Mucosa of stomach (tissue), 1 donor: ENCODE results near the gene EXOC4.
"Not testable (repeated sequence)": the region's sequence is repeated elsewhere in the genome, so short reads cannot be mapped to it uniquely, and the experiment has no call there.

Experiments
- H3K27me3 ChIP-seq: one replicate; pipeline ENCODE4 v1.7.0; 2013; ENCODE audit warnings: mild to moderate bottlenecking, low read length; ENCODE audit not compliant: control insufficient read depth, insufficient read depth
- H3K36me3 ChIP-seq: one replicate; pipeline ENCODE4 v1.7.0; 2013; ENCODE audit warnings: low read length; ENCODE audit not compliant: control insufficient read depth, insufficient read depth
- H3K4me1 ChIP-seq: one replicate; pipeline ENCODE4 v1.7.0; 2013; ENCODE audit warnings: mild to moderate bottlenecking, low read length; ENCODE audit not compliant: control insufficient read depth, insufficient read depth
- H3K4me3 ChIP-seq: one replicate; pipeline ENCODE4 v1.7.0; 2013; ENCODE audit warnings: low read length
- H3K9ac ChIP-seq: one replicate; pipeline ENCODE4 v1.7.0; 2013; ENCODE audit warnings: mild to moderate bottlenecking, low read length, moderate library complexity
- H3K9me3 ChIP-seq: one replicate; pipeline ENCODE4 v1.7.0; 2013; ENCODE audit warnings: mild to moderate bottlenecking, low read length, moderate library complexity; ENCODE audit not compliant: control insufficient read depth
- donor health status: Pancreatic carcinoma.

The EXOC4 gene

GRCh38 chr7:133248901-133249300 lies 4.0 kb upstream of the EXOC4 start:
- no peaks in the 10 kb centered on the region for H3K36me3 ChIP-seq
- H3K4me1 ChIP-seq: no peaks in the 10 kb centered on the region
- H3K4me3 ChIP-seq: no peak overlapping the region
- H3K9me3 ChIP-seq: no peaks in the 10 kb centered on the region
- H3K9ac ChIP-seq: no peak overlapping the region
- H3K27me3 ChIP-seq: no peaks in the 10 kb centered on the region

DNA sequence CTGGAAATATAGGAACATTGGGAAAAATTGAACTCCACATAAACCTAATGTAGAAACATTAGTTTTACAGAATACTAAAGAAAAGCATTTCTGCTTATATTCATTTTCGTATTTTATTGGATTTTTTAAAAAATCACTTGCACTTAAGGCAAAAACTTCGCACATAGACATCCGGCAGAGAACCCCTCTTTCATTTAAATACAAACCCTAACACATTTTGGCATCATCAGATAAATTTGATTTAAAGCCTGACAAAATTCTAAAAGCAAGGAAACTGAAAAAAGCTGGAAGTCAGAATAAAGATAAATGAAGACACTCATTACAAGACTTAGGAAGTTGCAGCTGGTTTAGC lies 396 bp upstream of the EXOC4 start:
- Histone ChIP-seq H3K9ac (no peak overlapping the region), H3K36me3 (no peaks in the 10 kb centered on the region), H3K4me3 (no peak overlapping the region), H3K27me3 (no peaks in the 10 kb centered on the region), H3K9me3 (no peaks in the 10 kb centered on the region), H3K4me1 (no peaks in the 10 kb centered on the region)

DNA sequence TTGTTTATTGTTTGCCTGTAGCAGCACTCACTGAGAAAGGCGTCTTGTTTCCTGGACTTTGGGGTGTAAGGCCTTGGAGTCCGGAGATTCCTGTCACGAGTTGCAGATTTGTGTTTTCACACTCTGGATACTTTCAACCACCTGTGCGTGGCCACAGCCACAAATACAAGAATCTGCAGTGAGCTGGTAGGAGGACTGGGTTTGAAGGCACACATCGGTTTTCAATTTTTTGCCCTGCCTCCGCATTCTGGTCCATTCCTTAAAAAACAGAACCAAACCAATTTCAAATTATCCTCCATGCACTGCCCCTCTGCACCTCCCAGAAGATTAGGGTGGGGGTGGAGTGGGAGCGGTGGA lies 619 bp downstream of the EXOC4 start:
- Histone ChIP-seq H3K27me3 (no peaks in the 10 kb centered on the region), H3K4me1 (no peaks in the 10 kb centered on the region), H3K4me3 (peak overlapping the region; percentile 91), H3K36me3 (no peaks in the 10 kb centered on the region), H3K9ac (peak overlapping the region; percentile 99), H3K9me3 (no peaks in the 10 kb centered on the region)

GRCh38 chr7:133255486-133255885 lies 2.6 kb downstream of the EXOC4 start:
- H3K36me3 ChIP-seq: no peaks in the 10 kb centered on the region
- H3K4me3 ChIP-seq: no peak overlapping the region
- H3K9me3 ChIP-seq: no peaks in the 10 kb centered on the region
- no peak overlapping the region for H3K9ac ChIP-seq
- no peaks in the 10 kb centered on the region for H3K4me1 ChIP-seq
- H3K27me3 ChIP-seq: no peaks in the 10 kb centered on the region

DNA sequence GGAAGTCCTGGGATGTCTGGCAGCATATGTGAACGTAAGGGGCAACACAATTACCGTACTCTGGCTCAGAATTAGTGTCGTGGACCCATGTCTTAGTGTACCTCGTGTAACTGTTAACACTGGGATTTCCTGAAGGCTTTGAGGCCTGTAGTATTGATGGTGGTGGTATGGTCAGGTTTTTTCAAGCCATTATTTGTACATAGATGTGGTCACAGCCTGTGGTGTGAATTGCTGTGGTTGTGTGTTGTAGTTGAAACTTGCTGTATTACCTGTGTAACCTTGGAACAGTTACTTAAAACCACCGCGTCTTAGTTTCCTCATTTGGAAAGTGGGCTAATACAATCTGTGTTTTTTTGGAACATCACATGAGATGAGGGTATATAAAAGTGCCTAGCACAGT lies 5.3 kb downstream of the EXOC4 start:
- no peaks in the 10 kb centered on the region for H3K36me3 ChIP-seq
- no peak overlapping the region for H3K4me3 ChIP-seq
- no peak overlapping the region for H3K9ac ChIP-seq
- no peaks in the 10 kb centered on the region for H3K4me1 ChIP-seq
- H3K9me3 ChIP-seq: no peaks in the 10 kb centered on the region
- H3K27me3 ChIP-seq: no peaks in the 10 kb centered on the region

GRCh38 chr7:133265821-133266220 lies 12.9 kb downstream of the EXOC4 start:
- Histone ChIP-seq H3K9me3 (no peaks in the 10 kb centered on the region), H3K36me3 (no peaks in the 10 kb centered on the region), H3K27me3 (no peaks in the 10 kb centered on the region), H3K4me3 (no peak overlapping the region), H3K4me1 (peaks cover 16% of the 10 kb centered on the region), H3K9ac (no peak overlapping the region)

DNA sequence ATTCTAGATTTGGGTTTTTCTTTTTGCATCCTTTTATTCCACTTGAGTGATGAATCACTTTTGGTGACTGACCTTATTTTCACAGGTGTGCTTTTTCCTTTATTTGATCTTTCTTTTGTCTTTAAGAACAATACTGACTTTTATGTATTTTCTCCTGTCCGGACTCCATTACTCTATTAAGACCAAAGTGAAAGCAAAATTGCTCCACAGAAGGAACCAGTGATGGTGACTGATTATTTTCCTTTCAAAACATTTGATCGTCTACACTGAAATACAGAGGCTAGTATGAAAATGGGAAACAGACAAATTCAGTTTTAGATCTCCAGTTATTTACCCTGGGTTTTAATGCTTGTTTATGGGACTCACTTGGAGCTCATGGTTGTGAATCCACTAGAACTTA lies 15.5 kb downstream of the EXOC4 start:
- Histone ChIP-seq H3K9me3 (no peaks in the 10 kb centered on the region), H3K4me3 (peak overlapping the region; percentile 20), H3K36me3 (no peaks in the 10 kb centered on the region), H3K27me3 (no peaks in the 10 kb centered on the region), H3K4me1 (peaks cover 16% of the 10 kb centered on the region), H3K9ac (peak overlapping the region; percentile 63)

DNA sequence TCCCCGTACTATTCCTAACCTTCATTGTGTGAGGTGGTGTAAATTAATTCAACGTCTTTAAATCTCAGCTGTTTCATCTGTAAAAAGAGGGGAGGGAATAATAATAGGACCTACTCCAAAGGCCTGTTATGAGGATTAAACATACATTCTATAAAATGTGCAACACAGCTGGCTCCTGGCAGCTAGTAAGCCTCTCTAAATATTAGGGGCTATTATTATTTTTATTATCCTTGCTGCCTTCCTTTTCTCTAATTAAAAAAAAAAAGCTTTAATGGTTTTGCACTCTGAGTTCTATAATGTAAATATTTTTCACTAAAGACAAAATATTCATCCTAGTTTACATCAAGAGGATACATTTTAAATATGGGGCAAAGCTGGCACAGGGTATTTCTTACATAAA lies 19.5 kb downstream of the EXOC4 start:
- Histone ChIP-seq H3K9me3 (no peaks in the 10 kb centered on the region), H3K4me3 (no peak overlapping the region), H3K9ac (no peak overlapping the region), H3K36me3 (peaks cover 5% of the 10 kb centered on the region), H3K4me1 (peaks cover 16% of the 10 kb centered on the region), H3K27me3 (no peaks in the 10 kb centered on the region)

GRCh38 chr7:133273227-133273626 lies 20.3 kb downstream of the EXOC4 start:
- Histone ChIP-seq H3K4me3 (no peak overlapping the region), H3K36me3 (peaks cover 5% of the 10 kb centered on the region), H3K9ac (no peak overlapping the region), H3K9me3 (no peaks in the 10 kb centered on the region), H3K27me3 (no peaks in the 10 kb centered on the region), H3K4me1 (peaks cover 7% of the 10 kb centered on the region)

- Histone ChIP-seq H3K4me3 (no peak overlapping the region), H3K4me1 (no peaks in the 10 kb centered on the region), H3K9ac (no peak overlapping the region), H3K27me3 (no peaks in the 10 kb centered on the region), H3K36me3 (peaks cover 5% of the 10 kb centered on the region), H3K9me3 (no peaks in the 10 kb centered on the region)
These were observed 21.4 kb downstream of the EXOC4 start for GRCh38 chr7:133274265-133274664.

DNA sequence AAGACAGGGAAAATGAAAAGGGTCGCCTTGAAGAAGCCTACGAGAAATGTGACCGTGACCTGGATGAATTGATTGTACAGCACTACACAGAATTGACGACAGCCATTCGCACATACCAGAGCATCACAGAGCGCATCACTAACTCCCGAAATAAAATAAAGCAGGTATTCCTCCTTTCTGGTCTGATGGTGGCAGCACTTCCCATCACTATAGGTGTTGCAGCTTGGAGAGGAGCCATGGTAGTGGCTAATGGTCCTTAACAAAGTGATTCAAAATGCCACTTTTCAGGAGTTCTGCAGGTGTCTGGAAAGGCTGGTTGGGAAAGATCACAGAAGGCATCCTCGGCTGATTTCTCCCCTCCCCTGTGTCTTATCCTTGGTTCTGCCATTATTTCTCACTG lies 22.1 kb downstream of the EXOC4 start:
- no peaks in the 10 kb centered on the region for H3K27me3 ChIP-seq
- no peak overlapping the region for H3K4me3 ChIP-seq

DNA sequence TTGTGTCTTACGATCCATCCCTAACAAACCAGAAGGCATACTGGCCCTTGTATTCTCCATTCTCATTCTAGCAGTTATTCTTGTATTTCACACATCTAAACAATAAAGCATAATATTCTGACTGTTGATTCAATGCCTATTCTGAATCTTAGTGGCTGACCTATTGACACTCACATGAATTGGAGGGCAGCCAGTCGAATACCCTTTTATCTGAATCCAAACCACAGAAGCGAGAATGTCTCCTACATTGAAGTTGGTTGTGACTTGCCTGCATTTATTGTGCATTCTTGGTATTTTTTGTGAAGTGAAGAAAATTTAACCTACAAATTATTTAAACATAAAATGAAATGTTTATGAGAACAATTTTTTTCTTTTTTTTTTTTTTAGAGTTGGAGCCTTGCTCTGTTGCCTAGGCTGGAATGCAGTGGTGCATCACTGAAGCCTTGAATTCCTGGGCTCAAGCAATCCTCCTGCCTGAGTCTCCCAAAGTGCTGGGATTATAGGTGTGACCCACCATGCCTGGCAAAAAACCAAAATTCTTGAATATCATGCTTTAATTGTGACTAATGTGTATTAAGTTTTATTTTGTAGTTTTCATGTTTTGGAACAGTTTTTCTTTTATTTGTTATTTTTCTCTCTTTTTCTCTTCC lies 22.7 kb downstream of the EXOC4 start:
- Histone ChIP-seq H3K9ac (no peak overlapping the region), H3K27me3 (no peaks in the 10 kb centered on the region), H3K36me3 (peaks cover 5% of the 10 kb centered on the region), H3K9me3 (no peaks in the 10 kb centered on the region), H3K4me1 (no peaks in the 10 kb centered on the region), H3K4me3 (no peak overlapping the region)

More for the DNA sequence above, 22.1 kb downstream of the EXOC4 start:
- H3K4me1 ChIP-seq: no peaks in the 10 kb centered on the region
- peaks cover 5% of the 10 kb centered on the region for H3K36me3 ChIP-seq
- H3K9me3 ChIP-seq: no peaks in the 10 kb centered on the region
- H3K9ac ChIP-seq: no peak overlapping the region

DNA sequence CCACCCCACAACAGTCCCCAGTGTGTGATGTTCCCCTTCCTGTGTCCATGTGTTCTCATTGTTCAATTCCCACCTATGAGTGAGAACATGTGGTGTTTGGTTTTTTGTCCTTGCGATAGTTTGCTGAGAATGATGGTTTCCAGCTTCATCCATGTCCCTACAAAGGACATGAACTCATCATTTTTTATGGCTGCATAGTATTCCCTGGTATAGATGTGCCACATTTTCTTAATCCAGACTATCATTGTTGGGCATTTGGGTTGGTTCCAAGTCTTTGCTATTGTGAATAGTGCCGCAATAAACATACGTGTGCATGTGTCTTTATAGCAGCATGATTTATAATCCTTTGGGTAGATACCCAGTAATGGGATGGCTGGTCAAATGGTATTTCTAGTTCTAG lies 26.1 kb downstream of the EXOC4 start:
- H3K27me3 ChIP-seq, H3K36me3 ChIP-seq: not testable (repeated sequence)

More for the DNA sequence above, 26.1 kb downstream of the EXOC4 start:
- not testable (repeated sequence) for H3K9ac ChIP-seq, H3K4me3 ChIP-seq, H3K4me1 ChIP-seq, H3K9me3 ChIP-seq
